Natural killer cell (primary cell): ENCODE data around the gene CFAP77. TPM values are rescaled to one million over a fixed set of nuclear protein-coding genes. Genes with fewer than 3 reads are reported as not detected.

Experiments used
- ATAC-seq, 3 donors: fragments of 150-1000 bp in 2 of 3; fragments of 200-7000 bp in 1 of 3; cut with Tn5 transposase; 1 replicate in 1 of 3; 2 replicates in 2 of 3; pipeline ENCODE4 v1.10.0; 2021; ENCODE audit warnings: mild to moderate bottlenecking in 2 of 3, moderate library complexity in 2 of 3
- DNase-seq, 2 donors: peaks; one replicate each; pipeline versions ENCODE4 v3.0.0 to v3.0.0-alpha.2; 2013 to 2021; ENCODE audit warnings: mixed read lengths in 1 of 2
- H3K27ac ChIP-seq: one replicate; pipeline ENCODE4 v1.5.1; 2013; ENCODE audit warnings: mild to moderate bottlenecking, low read length
- H3K27me3 ChIP-seq: one replicate; pipeline ENCODE4 v1.6.1; 2013; ENCODE audit warnings: low read length; ENCODE audit not compliant: control insufficient read depth, insufficient read depth
- H3K36me3 ChIP-seq: one replicate; pipeline ENCODE4 v1.6.1; 2013; ENCODE audit warnings: low read length; ENCODE audit not compliant: control insufficient read depth, insufficient read depth
- H3K4me1 ChIP-seq: one replicate; pipeline ENCODE4 v1.6.1; 2013; ENCODE audit warnings: low read length; ENCODE audit not compliant: control insufficient read depth, insufficient read depth
- H3K4me3 ChIP-seq: one replicate; pipeline ENCODE4 v1.5.1; 2013; ENCODE audit warnings: low read length
- H3K9me3 ChIP-seq: one replicate; pipeline ENCODE4 v1.6.1; 2013; ENCODE audit warnings: low read length; ENCODE audit not compliant: control insufficient read depth, insufficient read depth
- H3K27ac Mint-ChIP-seq, 2 donors: one replicate each; pipeline ENCODE4 v1.8.0; 2022; ENCODE audit warnings: mild to moderate bottlenecking in 2 of 2, mixed read lengths in 2 of 2, moderate library complexity in 1 of 2
- H3K27me3 Mint-ChIP-seq, 2 donors: one replicate each; pipeline ENCODE4 v1.8.0; 2022; ENCODE audit warnings: low read depth in 2 of 2, mixed read lengths in 2 of 2
- H3K36me3 Mint-ChIP-seq: one replicate; pipeline ENCODE4 v1.8.0; 2022; ENCODE audit warnings: mixed read lengths
- H3K4me1 Mint-ChIP-seq, 2 donors: one replicate each; pipeline ENCODE4 v1.8.0; 2022; ENCODE audit warnings: mixed read lengths in 2 of 2
- H3K4me3 Mint-ChIP-seq: one replicate; pipeline ENCODE4 v1.8.0; 2022; ENCODE audit warnings: mild to moderate bottlenecking, moderate library complexity, mixed read lengths
- H3K9me3 Mint-ChIP-seq, 2 donors: one replicate each; pipeline ENCODE4 v1.8.0; 2022; ENCODE audit warnings: mixed read lengths in 2 of 2
- WGBS: methylation state at CpG from one replicate; pipeline ENCODE4 v1.1.7; 2013; ENCODE audit warnings: missing lambda C conversion rate; ENCODE audit not compliant: insufficient coverage; 5-methylcytosine and 5-hydroxymethylcytosine counted together
- intact Hi-C: fragments of 100-400 bp; cut with micrococcal nuclease; formaldehyde crosslinking; loops from one replicate; pipeline ENCODE4 v1.14.2; 2022
- total RNA-seq, 4 donors: library from RNA; stranded (reverse); fragments of 120-200 nt in 1 of 4; gene quantifications; one replicate each; pipeline versions ENCODE4 v1.2.3 to v1.2.4, GENCODE V29; 2013 to 2022
- TF ChIP-seq, protein P1 (sequence below): fragments of 200-600 bp; IDR thresholded peaks from one replicate; pipeline ENCODE4 v1.8.0; 2022; ENCODE audit warnings: antibody characterized with exemption

CFAP77 gene
- total RNA-seq, 3 donors from 2014 or later (not counting 1 experiment from before 2014, with no cell fraction given): not detected

DNA sequence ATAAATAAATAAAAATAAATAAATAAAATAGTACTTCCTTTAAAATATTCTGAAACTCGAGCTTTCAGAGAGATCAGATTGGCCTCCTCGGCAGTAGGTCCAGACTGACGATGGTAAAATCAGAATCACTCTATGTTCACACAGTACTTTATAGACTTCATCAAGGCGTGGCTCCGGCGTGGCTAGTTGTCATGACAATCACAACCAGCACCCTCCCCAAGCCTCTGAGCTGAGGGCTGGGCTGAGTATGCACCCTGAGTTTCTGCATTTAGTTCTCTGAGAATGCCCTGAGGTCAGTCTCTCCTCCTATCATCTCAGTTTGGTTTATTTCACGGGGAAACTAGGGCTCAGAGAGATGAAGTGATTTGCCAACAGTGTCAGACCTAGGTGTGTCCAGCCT lies 129.1 kb downstream of the CFAP77 start:
- peaks cover 4% of the 10 kb centered on the region for H3K4me1 ChIP-seq
- H3K9me3 Mint-ChIP-seq: no peaks in the 10 kb centered on the region
- DNase-seq: no peak
- no peak overlapping the region for H3K27ac Mint-ChIP-seq
- H3K4me3 Mint-ChIP-seq: no peak overlapping the region
- H3K36me3 ChIP-seq: no peaks in the 10 kb centered on the region
- H3K9me3 ChIP-seq: no peaks in the 10 kb centered on the region
- intact Hi-C loops: no loop called here
- H3K27ac ChIP-seq: no peak overlapping the region
- H3K27me3 ChIP-seq: no peaks in the 10 kb centered on the region
- 82% methylated on average over 7 of the region's 7 CpGs for WGBS
- ATAC-seq: no peak
- H3K4me1 Mint-ChIP-seq: no peaks in the 10 kb centered on the region
- H3K4me3 ChIP-seq: no peak overlapping the region
- TF ChIP-seq, protein P1, sequence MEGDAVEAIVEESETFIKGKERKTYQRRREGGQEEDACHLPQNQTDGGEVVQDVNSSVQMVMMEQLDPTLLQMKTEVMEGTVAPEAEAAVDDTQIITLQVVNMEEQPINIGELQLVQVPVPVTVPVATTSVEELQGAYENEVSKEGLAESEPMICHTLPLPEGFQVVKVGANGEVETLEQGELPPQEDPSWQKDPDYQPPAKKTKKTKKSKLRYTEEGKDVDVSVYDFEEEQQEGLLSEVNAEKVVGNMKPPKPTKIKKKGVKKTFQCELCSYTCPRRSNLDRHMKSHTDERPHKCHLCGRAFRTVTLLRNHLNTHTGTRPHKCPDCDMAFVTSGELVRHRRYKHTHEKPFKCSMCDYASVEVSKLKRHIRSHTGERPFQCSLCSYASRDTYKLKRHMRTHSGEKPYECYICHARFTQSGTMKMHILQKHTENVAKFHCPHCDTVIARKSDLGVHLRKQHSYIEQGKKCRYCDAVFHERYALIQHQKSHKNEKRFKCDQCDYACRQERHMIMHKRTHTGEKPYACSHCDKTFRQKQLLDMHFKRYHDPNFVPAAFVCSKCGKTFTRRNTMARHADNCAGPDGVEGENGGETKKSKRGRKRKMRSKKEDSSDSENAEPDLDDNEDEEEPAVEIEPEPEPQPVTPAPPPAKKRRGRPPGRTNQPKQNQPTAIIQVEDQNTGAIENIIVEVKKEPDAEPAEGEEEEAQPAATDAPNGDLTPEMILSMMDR: no peak
- H3K27me3 Mint-ChIP-seq: no peaks in the 10 kb centered on the region
- no peaks in the 10 kb centered on the region for H3K36me3 Mint-ChIP-seq

DNA sequence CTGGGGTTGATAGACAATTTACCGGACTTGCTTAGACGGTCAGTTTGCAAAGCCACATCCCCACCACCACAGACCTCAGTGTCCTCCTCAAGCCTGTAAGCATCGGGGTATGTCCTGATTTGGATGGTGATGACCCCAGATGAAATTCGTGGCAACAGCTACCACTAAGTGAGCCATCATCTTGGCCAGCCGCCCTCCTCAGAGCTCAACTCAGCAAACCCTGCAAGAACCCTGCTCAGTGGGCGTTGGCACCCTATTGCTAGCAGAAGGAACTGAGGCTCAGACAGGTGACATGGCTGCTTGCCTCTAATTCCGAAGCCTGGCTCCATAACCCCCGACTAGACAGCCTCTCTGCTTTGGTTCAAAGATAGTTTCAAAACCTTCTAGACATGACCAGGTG lies 131.0 kb downstream of the CFAP77 start:
- Mint-ChIP-seq H3K27me3 (peaks cover 3 to 12% of the 10 kb centered on the region in 2 donors), H3K36me3 (no peaks in the 10 kb centered on the region), H3K4me1 (no peaks in the 10 kb centered on the region), H3K4me3 (no peak overlapping the region), H3K27ac (no peak overlapping the region), H3K9me3 (no peaks in the 10 kb centered on the region)
- peaks cover 2% of the 10 kb centered on the region for H3K27me3 ChIP-seq
- H3K27ac ChIP-seq: no peak overlapping the region
- no peak overlapping the region for H3K4me3 ChIP-seq
- H3K4me1 ChIP-seq: peaks cover 6% of the 10 kb centered on the region
- intact Hi-C loops: no loop called here
- DNase-seq: no peak
- ATAC-seq: no peak
- no peaks in the 10 kb centered on the region for H3K36me3 ChIP-seq
- no peaks in the 10 kb centered on the region for H3K9me3 ChIP-seq
- TF ChIP-seq, protein P1: no peak
- WGBS: 90% methylated on average over 8 of the region's 8 CpGs

DNA sequence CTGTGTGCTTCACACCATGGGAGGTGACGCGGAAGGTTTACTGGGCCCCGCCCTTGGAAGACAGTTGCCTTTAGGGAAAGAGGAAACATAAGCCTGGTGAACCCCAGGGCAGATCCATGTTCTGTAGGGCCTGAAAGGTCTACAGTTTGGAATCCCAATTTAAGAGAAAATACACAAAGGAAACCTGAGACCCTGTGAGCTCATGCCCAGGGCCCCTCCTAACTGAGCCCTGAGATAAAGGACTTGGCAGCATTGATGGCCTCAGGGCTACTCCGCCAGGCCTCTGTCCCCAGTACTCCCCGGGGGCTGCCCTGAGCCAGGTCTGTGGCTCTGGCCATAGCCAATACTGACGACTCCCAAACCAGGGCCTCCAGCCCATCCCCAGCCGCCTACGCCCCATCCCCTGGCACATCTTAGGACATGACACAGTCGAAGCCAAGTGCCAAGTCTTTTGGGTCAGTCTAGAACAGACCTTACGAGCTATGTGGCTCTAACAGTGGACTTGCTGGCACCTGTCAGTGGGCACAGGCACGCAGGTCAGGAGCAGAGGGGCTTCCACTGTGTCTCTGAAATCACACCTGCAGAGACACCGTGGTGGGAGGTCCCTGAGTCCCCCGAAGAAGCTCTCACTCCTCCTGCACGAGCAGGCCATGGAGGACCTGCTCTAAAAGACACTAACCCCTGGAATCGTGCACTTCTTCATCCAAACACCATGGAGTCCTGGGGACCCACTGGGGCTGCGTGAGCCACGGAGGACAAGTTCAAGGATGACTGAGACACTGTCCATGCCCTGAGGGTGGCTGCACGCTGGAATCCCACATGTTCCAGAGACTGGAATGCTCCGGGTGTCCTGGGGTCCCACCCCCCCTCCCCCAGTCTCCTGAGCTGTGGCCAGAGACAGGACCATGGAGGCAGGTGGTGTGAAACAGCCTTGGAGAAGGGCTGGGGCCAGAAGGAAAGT lies 132.1 kb downstream of the CFAP77 start:
- Histone ChIP-seq H3K9me3 (no peaks in the 10 kb centered on the region), H3K27ac (no peak overlapping the region), H3K36me3 (no peaks in the 10 kb centered on the region), H3K4me3 (no peak overlapping the region), H3K4me1 (peaks cover 7% of the 10 kb centered on the region), H3K27me3 (peaks cover 10% of the 10 kb centered on the region)
- 86% methylated on average over 17 of the region's 19 CpGs for WGBS
- intact Hi-C loops: no loop called here
- TF ChIP-seq, protein P1: no peak
- Mint-ChIP-seq H3K4me1 (peaks cover 0 to 4% of the 10 kb centered on the region in 2 donors), H3K9me3 (no peaks in the 10 kb centered on the region), H3K4me3 (no peak overlapping the region), H3K36me3 (no peaks in the 10 kb centered on the region), H3K27ac (no peak overlapping the region), H3K27me3 (peaks cover 7 to 22% of the 10 kb centered on the region in 2 donors)
- ATAC-seq: no peak
- DNase-seq: no peak
